Activated B cell treated with CpG ODN at 0.5 μM for 24 hours (primary cell): ENCODE results near the gene RFX1. TPM values are rescaled to one million over a fixed set of nuclear protein-coding genes. Genes with fewer than 3 reads are reported as not detected.

Source experiments
- ATAC-seq: fragments of 200-7000 bp; cut with Tn5 transposase; one replicate; pipeline ENCODE4 v1.10.0; 2021; ENCODE audit warnings: low read depth, mild to moderate bottlenecking, moderate library complexity
- CTCF ChIA-PET: fragments of 350-600 bp; sonication (Branson Sonifier 250); formaldehyde crosslinking; loops from one replicate; lab custom pipeline; 2021; ENCODE audit warnings: antibody characterized with exemption; lab: Charles Lee
- POLR2A ChIA-PET: fragments of 350-600 bp; sonication (Branson Sonifier 250); formaldehyde crosslinking; loops from one replicate; lab custom pipeline; 2021; ENCODE audit warnings: antibody characterized with exemption; lab: Charles Lee
- DNase-seq: peaks from one replicate; pipeline ENCODE4 v3.0.0; 2022
- H3K27ac Mint-ChIP-seq: one replicate; pipeline ENCODE4 v1.8.0; 2020; ENCODE audit warnings: mixed read lengths
- H3K27me3 Mint-ChIP-seq: one replicate; pipeline ENCODE4 v1.8.0; 2021; ENCODE audit warnings: mixed read lengths
- H3K36me3 Mint-ChIP-seq: one replicate; pipeline ENCODE4 v1.8.0; 2021; ENCODE audit warnings: low read depth, mixed read lengths
- H3K4me1 Mint-ChIP-seq: one replicate; pipeline ENCODE4 v1.8.0; 2021; ENCODE audit warnings: mixed read lengths
- H3K4me3 Mint-ChIP-seq: one replicate; pipeline ENCODE4 v1.8.0; 2020; ENCODE audit warnings: mild to moderate bottlenecking, mixed read lengths
- H3K9me3 Mint-ChIP-seq: one replicate; pipeline ENCODE4 v1.8.0; 2020; ENCODE audit warnings: mixed read lengths
- intact Hi-C: fragments of 100-400 bp; cut with micrococcal nuclease; formaldehyde crosslinking; loops from one replicate; pipeline ENCODE4 v1.15.1; 2024
- total RNA-seq: library from RNA; stranded (reverse); gene quantifications from 2 replicates; pipeline ENCODE4 v1.2.3, GENCODE V29; 2022
- TF ChIP-seq, protein P1 (sequence below): fragments of 200-600 bp; IDR thresholded peaks from one replicate; pipeline ENCODE4 v1.8.0; 2022; ENCODE audit warnings: antibody characterized with exemption, mild to moderate bottlenecking

The RFX1 gene
- total RNA-seq, 1 donor from 2014 or later, result 19.0 TPM

DNA sequence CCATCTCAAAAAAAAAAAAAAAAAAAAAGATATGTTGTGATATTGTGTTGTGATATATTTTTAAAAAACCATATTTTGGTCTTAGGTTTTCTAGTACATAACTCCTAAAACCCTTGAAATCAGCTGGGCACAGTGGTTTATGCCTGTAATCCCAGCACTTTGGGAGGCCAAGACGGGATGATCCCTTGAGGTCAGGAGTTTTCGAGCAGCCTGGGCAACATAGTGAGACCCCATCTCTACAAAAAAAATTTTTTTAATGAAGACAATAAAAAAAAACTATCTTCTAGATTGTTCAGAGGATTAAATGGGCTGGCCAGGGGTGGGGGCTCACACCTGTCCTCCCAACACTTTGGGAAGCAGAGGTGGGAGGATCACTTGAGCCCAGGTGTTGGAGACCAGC, 55.1 kb downstream of the RFX1 start:
- Mint-ChIP-seq H3K36me3 (peaks cover 14% of the 10 kb centered on the region), H3K27me3 (no peaks in the 10 kb centered on the region), H3K27ac (no peak overlapping the region), H3K9me3 (no peaks in the 10 kb centered on the region), H3K4me3 (no peak overlapping the region), H3K4me1 (peaks cover 18% of the 10 kb centered on the region)
- DNase-seq, result no peak
- no peak for ATAC-seq
- CTCF ChIA-PET, result no interaction called here
- TF ChIP-seq, protein P1, sequence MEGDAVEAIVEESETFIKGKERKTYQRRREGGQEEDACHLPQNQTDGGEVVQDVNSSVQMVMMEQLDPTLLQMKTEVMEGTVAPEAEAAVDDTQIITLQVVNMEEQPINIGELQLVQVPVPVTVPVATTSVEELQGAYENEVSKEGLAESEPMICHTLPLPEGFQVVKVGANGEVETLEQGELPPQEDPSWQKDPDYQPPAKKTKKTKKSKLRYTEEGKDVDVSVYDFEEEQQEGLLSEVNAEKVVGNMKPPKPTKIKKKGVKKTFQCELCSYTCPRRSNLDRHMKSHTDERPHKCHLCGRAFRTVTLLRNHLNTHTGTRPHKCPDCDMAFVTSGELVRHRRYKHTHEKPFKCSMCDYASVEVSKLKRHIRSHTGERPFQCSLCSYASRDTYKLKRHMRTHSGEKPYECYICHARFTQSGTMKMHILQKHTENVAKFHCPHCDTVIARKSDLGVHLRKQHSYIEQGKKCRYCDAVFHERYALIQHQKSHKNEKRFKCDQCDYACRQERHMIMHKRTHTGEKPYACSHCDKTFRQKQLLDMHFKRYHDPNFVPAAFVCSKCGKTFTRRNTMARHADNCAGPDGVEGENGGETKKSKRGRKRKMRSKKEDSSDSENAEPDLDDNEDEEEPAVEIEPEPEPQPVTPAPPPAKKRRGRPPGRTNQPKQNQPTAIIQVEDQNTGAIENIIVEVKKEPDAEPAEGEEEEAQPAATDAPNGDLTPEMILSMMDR, result no peak
- intact Hi-C loops, result no loop called here
- POLR2A ChIA-PET, result interaction anchor here (0.7 to 2.5 kb wide), 2 partner anchors 81 to 292 kb away, joined by 5 to 21 read pairs; partner anchors contain the start of gene IL27RA

GRCh38 chr19:13946414-13946813, 59.7 kb downstream of the RFX1 start:
- CTCF ChIA-PET, result no interaction called here
- POLR2A ChIA-PET, result interaction anchor here (0.7 kb wide), 1 partner anchor 131 kb away, joined by 5 read pairs; no protein-coding TSS in a partner anchor
- Mint-ChIP-seq H3K27me3 (no peaks in the 10 kb centered on the region), H3K27ac (no peak overlapping the region), H3K9me3 (no peaks in the 10 kb centered on the region), H3K4me1 (no peaks in the 10 kb centered on the region), H3K36me3 (no peaks in the 10 kb centered on the region), H3K4me3 (no peak overlapping the region)
- DNase-seq (no peak), ATAC-seq (no peak)
- TF ChIP-seq, protein P1, result no peak
- intact Hi-C loops, result no loop called here

- Mint-ChIP-seq H3K36me3 (no peaks in the 10 kb centered on the region), H3K27me3 (peaks cover 4% of the 10 kb centered on the region), H3K9me3 (no peaks in the 10 kb centered on the region), H3K4me3 (no peak overlapping the region), H3K27ac (no peak overlapping the region), H3K4me1 (no peaks in the 10 kb centered on the region)
- DNase-seq (no peak), ATAC-seq (no peak)
- CTCF ChIA-PET, result no interaction called here
- intact Hi-C loops, result no loop called here
- POLR2A ChIA-PET, result interaction anchor here (1.0 kb wide), 1 partner anchor 11 kb away, joined by 3 read pairs; no protein-coding TSS in a partner anchor
- TF ChIP-seq, protein P1, result no peak
Observed at GRCh38 chr19:13942023-13942684, 64.0 kb downstream of the RFX1 start.

DNA sequence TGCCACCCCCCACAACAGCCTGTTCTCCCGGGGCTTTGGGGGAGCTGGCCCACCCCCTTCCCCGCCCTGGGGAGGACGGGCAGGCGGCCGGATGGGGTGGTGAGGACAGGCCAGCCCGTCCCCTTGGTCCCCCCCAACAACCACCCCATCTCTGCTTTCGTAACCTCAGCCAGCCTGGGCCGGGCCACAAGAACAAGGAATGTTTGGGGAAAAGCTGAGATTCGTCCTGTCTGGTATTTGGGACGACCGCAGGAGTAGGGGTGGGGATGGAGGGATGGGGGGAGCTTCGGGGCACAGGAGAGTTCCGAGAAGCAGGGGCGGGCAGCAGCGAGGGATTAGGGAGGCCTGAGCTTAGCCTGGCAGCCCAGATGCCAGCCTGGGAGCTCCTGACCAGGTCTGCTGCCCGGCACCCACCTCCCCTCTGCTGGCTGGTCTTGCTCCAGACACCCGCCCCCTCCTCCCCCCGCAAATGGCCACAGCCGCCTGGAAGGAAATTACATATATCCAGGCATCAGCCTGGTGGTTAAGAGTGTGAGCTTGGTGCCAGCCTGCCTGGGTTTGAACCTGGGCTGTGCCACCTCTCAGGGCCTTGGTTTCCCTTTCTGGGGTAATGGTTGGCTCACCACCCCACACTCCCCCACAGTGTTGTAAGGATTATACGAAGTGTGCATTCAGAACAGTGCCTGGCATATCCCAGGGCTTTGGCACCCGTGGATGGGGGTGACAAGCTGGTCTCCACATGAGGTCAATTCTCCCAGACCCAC, 67.6 kb downstream of the RFX1 start, which contains the start of gene PODNL1:
PODNL1 (minus strand) TSS at position 117 of the 764 bp plus-strand sequence. CDS start 236 bp downstream, outside the sequence.
- ChIA-PET CTCF (no interaction called here), POLR2A (no interaction called here)
- Mint-ChIP-seq H3K27me3 (peaks cover 4% of the 10 kb centered on the region), H3K9me3 (no peaks in the 10 kb centered on the region), H3K36me3 (no peaks in the 10 kb centered on the region), H3K4me1 (peaks cover 2% of the 10 kb centered on the region), H3K4me3 (no peak within 1 kb of the TSS), H3K27ac (no peak within 1 kb of the TSS)
- ATAC-seq, result no peak
- intact Hi-C loops, result no loop called here
- TF ChIP-seq, protein P1, result no peak
- DNase-seq, result no peak
